HCT116 (cell line): ENCODE measurements around the gene CCDC127. TPM values are rescaled to one million over a fixed set of nuclear protein-coding genes. Genes with fewer than 3 reads are reported as not detected.

Experiments used
- ATAC-seq: fragments of 200-7000 bp; cut with Tn5 transposase; 2 replicates; pipeline ENCODE4 v1.9.1; 2020; ENCODE audit warnings: mild to moderate bottlenecking, moderate library complexity
- BruUV-seq: library from RNA; stranded (reverse); fragments of 400-500 nt; replicated peaks from 2 replicates; lab custom pipeline; 2021; lab: Mats Ljungman, UMichigan
- CTCF ChIA-PET: fragments of 300-600 bp; sonication (Branson Sonifier 250); formaldehyde crosslinking; loops from one replicate; lab custom pipeline; 2021; ENCODE audit warnings: antibody characterized with exemption; lab: Charles Lee
- POLR2A ChIA-PET: fragments of 300-600, 350-600 bp; sonication (Branson Sonifier 250); formaldehyde crosslinking; loops from one replicate; lab custom pipeline; 2021; ENCODE audit warnings: antibody characterized with exemption; lab: Charles Lee
- RAD21 ChIA-PET, 2 experiments: fragments of 300-600 bp; sonication (Branson Sonifier 250); formaldehyde crosslinking; loops; one replicate each; lab custom pipeline; 2023; ENCODE audit warnings: low total read pairs in 2 of 2; ENCODE audit not compliant: uncharacterized antibody in 2 of 2, unreplicated experiment in 2 of 2, low non-redundant PET in 1 of 2; lab: Charles Lee
- DNase-seq: peaks from one replicate; pipeline ENCODE4 v3.0.0-alpha.2; 2010; ENCODE audit warnings: low read depth, low spot score
- H2AFZ ChIP-seq: fragments of 200-600 bp; shearing (Covaris generic), sonication (generic); 2 replicates; pipeline ENCODE4 v1.6.1; 2017; ENCODE audit warnings: low read depth, mixed run types, mixed read lengths, antibody characterized with exemption, low read length; ENCODE audit not compliant: poor library complexity, severe bottlenecking
- H3K27ac ChIP-seq: 2 replicates; pipeline ENCODE4 v1.5.1; 2012; ENCODE audit warnings: low read depth, low read length
- H3K27me3 ChIP-seq: fragments of 200-600 bp; sonication (generic); 2 replicates; pipeline ENCODE4 v1.6.1; 2016; ENCODE audit warnings: mixed run types, low read length, mixed read lengths; ENCODE audit not compliant: insufficient read depth
- H3K36me3 ChIP-seq, 2 experiments: fragments of 200-500 bp in 1 of 2; fragments of 200-600 bp in 1 of 2; sonication (Bioruptor generic) in 1 of 2; sonication (generic) in 1 of 2; 2 replicates each; pipeline versions ENCODE4 v1.5.1 to v1.6.1; 2014 to 2016; ENCODE audit warnings: low read length in 2 of 2, inconsistent platforms in 1 of 2, mixed read lengths in 1 of 2, mixed run types in 1 of 2; ENCODE audit not compliant: insufficient read depth in 2 of 2, control insufficient read depth in 1 of 2
- H3K4me1 ChIP-seq, 2 experiments: fragments of 200-600 bp in 1 of 2; sonication (generic) in 1 of 2; 2 replicates each; pipeline versions ENCODE4 v1.5.1 to v1.6.1; 2012 to 2017; ENCODE audit warnings: low read length in 2 of 2, inconsistent platforms in 1 of 2, mild to moderate bottlenecking in 1 of 2, mixed read lengths in 1 of 2, mixed run types in 1 of 2, moderate library complexity in 1 of 2; ENCODE audit not compliant: insufficient read depth in 2 of 2, control insufficient read depth in 1 of 2
- H3K4me2 ChIP-seq: fragments of 200-600 bp; sonication (generic); 2 replicates; pipeline ENCODE4 v1.6.1; 2017; ENCODE audit warnings: mixed run types, low read length, mixed read lengths
- H3K4me3 ChIP-seq, 2 experiments: fragments of 200-600 bp in 1 of 2; sonication (generic) in 1 of 2; replicated peaks in 1 of 2; 2 replicates each; pipeline ENCODE4 v1.5.1; 2011 to 2016; ENCODE audit warnings: low read length in 2 of 2, control low read depth in 1 of 2, low read depth in 1 of 2, mild to moderate bottlenecking in 1 of 2, mixed read lengths in 1 of 2, mixed run types in 1 of 2
- H3K79me2 ChIP-seq: fragments of 200-600 bp; sonication (generic); 2 replicates; pipeline ENCODE4 v1.6.1; 2017; ENCODE audit warnings: mild to moderate bottlenecking, mixed run types, low read length, moderate library complexity, mixed read lengths; ENCODE audit not compliant: insufficient read depth
- H3K9ac ChIP-seq: fragments of 200-600 bp; sonication (generic); 2 replicates; pipeline ENCODE4 v1.6.1; 2016; ENCODE audit warnings: low read length, mixed read lengths
- H3K9me2 ChIP-seq: fragments of 200-600 bp; sonication (generic), shearing (Covaris generic); 2 replicates; pipeline ENCODE4 v1.6.1; 2017; ENCODE audit warnings: mixed run types, mild to moderate bottlenecking, moderate library complexity; ENCODE audit not compliant: insufficient read depth
- H3K9me3 ChIP-seq, 2 experiments: fragments of 200-500 bp in 1 of 2; fragments of 200-600 bp in 1 of 2; sonication (Bioruptor generic) in 1 of 2; sonication (generic) in 1 of 2; 2 replicates each; pipeline ENCODE4 v1.6.1; 2014 to 2017; ENCODE audit warnings: low read length in 2 of 2, mixed read lengths in 2 of 2, inconsistent platforms in 1 of 2, low read depth in 1 of 2, mild to moderate bottlenecking in 1 of 2, mixed run types in 1 of 2, moderate library complexity in 1 of 2; ENCODE audit not compliant: control insufficient read depth in 1 of 2, insufficient read depth in 1 of 2
- H4K20me1 ChIP-seq: fragments of 200-600 bp; sonication (generic), shearing (Covaris generic); 2 replicates; pipeline ENCODE4 v1.6.1; 2017; ENCODE audit warnings: mixed run types, mild to moderate bottlenecking, moderate library complexity; ENCODE audit not compliant: insufficient read depth
- ATF3 ChIP-seq: IDR thresholded peaks from 2 replicates; pipeline ENCODE4 v1.6.1; 2012
- CBX3 ChIP-seq: IDR thresholded peaks from 2 replicates; pipeline ENCODE4 v1.6.1; 2012; ENCODE audit warnings: low read depth
- CEBPB ChIP-seq: IDR thresholded peaks from 2 replicates; pipeline ENCODE4 v1.6.1; 2012; ENCODE audit warnings: low read depth
- EZH2 ChIP-seq: fragments of 200-600 bp; sonication (generic); IDR thresholded peaks from 2 replicates; pipeline ENCODE4 v1.6.1; 2017; ENCODE audit warnings: antibody characterized with exemption, mixed run types
- EZH2phosphoT487 ChIP-seq: fragments of 200-600 bp; IDR thresholded peaks from 2 replicates; pipeline ENCODE4 v1.6.1; 2018; ENCODE audit warnings: antibody characterized with exemption, borderline replicate concordance
- FOSL1 ChIP-seq: IDR thresholded peaks from 2 replicates; pipeline ENCODE4 v1.6.1; 2012; ENCODE audit warnings: low read depth
- JUND ChIP-seq: IDR thresholded peaks from 2 replicates; pipeline ENCODE4 v1.6.1; 2012
- MAX ChIP-seq: IDR thresholded peaks from 2 replicates; pipeline ENCODE4 v1.6.1; 2012
- POLR2AphosphoS5 ChIP-seq: IDR thresholded peaks from 2 replicates; pipeline ENCODE4 v1.6.1; 2011; ENCODE audit warnings: mild to moderate bottlenecking, low read depth, low read length, moderate library complexity
- RAD21 ChIP-seq: IDR thresholded peaks from 2 replicates; pipeline ENCODE4 v1.6.1; 2012; ENCODE audit warnings: low read depth, mild to moderate bottlenecking
- REST ChIP-seq: IDR thresholded peaks from 2 replicates; pipeline ENCODE4 v1.6.1; 2012; ENCODE audit warnings: low read depth
- TCF7L2 ChIP-seq: IDR thresholded peaks from 2 replicates; pipeline ENCODE4 v1.7.0; 2011; ENCODE audit warnings: borderline replicate concordance, inconsistent platforms; ENCODE audit not compliant: insufficient read depth, insufficient read length; ENCODE audit errors: extremely low read depth
- YY1 ChIP-seq: IDR thresholded peaks from 2 replicates; pipeline ENCODE4 v1.6.1; 2011; ENCODE audit warnings: low read length, low read depth, moderate library complexity, mild to moderate bottlenecking; ENCODE audit not compliant: insufficient replicate concordance; ENCODE audit errors: extremely low read depth
- ZFX ChIP-seq: fragments of 450-650 bp; IDR thresholded peaks from 2 replicates; pipeline ENCODE4 v1.6.1; 2017
- intact Hi-C: fragments of 100-400 bp; cut with micrococcal nuclease; formaldehyde crosslinking; loops from 2 replicates; pipeline ENCODE4 v1.10.0; 2022
- total RNA-seq: library from RNA; stranded (reverse); gene quantifications from one replicate; pipeline ENCODE4 v1.2.1, GENCODE V29; 2021; ENCODE audit not compliant: unreplicated experiment

Gene CCDC127
- total RNA-seq, 1 experiment from 2014 or later, result 5.1 TPM

GRCh38 chr5:196350-196749, 21.6 kb downstream of the CCDC127 start:
- no peak overlapping the region for H3K4me2 ChIP-seq
- H3K27ac ChIP-seq, result no peak overlapping the region
- no peaks in the 10 kb centered on the region for H3K27me3 ChIP-seq
- no peaks in the 10 kb centered on the region for H4K20me1 ChIP-seq
- H3K4me3 ChIP-seq, result no peak overlapping the region
- no peak overlapping the region for H3K9ac ChIP-seq
- CTCF ChIA-PET, result no interaction called here
- TF ChIP-seq CEBPB (no peak), MAX (no peak), EZH2 (no peak), RAD21 (no peak), ZFX (no peak), JUND (no peak), YY1 (no peak), REST (no peak), POLR2AphosphoS5 (no peak), CBX3 (no peak), ATF3 (no peak), TCF7L2 (no peak), FOSL1 (no peak), EZH2phosphoT487 (no peak)
- POLR2A ChIA-PET, result no interaction called here
- RAD21 ChIA-PET, result no interaction called here
- H2AFZ ChIP-seq, result no peak overlapping the region
- no peaks in the 10 kb centered on the region for H3K9me3 ChIP-seq
- ATAC-seq, result no peak
- no TSS peak for BruUV-seq
- no peaks in the 10 kb centered on the region for H3K4me1 ChIP-seq
- intact Hi-C loops, result no loop called here
- no peaks in the 10 kb centered on the region for H3K36me3 ChIP-seq
- DNase-seq, result no peak
- no peaks in the 10 kb centered on the region for H3K9me2 ChIP-seq
- no peaks in the 10 kb centered on the region for H3K79me2 ChIP-seq
